Body of pancreas (tissue), 4 donors: ENCODE measurements around the gene IFT122.

Experiments used
- POLR2A ChIP-seq, 3 donors: fragments of 450-650 bp; IDR thresholded peaks; one replicate each; pipeline ENCODE4 v1.6.1; 2016; ENCODE audit warnings: antibody characterized with exemption in 3 of 3, mild to moderate bottlenecking in 2 of 3
- TF ChIP-seq, protein P1 (sequence below), 7 experiments: fragments of 450-650 bp in 4 of 7; fragments of 200-600 bp in 3 of 7; sonication (generic) in 3 of 7; IDR thresholded peaks; one replicate each; pipeline ENCODE4 v1.5.1; 2016 to 2019; ENCODE audit warnings: antibody characterized with exemption in 7 of 7

- TF ChIP-seq, protein P1, sequence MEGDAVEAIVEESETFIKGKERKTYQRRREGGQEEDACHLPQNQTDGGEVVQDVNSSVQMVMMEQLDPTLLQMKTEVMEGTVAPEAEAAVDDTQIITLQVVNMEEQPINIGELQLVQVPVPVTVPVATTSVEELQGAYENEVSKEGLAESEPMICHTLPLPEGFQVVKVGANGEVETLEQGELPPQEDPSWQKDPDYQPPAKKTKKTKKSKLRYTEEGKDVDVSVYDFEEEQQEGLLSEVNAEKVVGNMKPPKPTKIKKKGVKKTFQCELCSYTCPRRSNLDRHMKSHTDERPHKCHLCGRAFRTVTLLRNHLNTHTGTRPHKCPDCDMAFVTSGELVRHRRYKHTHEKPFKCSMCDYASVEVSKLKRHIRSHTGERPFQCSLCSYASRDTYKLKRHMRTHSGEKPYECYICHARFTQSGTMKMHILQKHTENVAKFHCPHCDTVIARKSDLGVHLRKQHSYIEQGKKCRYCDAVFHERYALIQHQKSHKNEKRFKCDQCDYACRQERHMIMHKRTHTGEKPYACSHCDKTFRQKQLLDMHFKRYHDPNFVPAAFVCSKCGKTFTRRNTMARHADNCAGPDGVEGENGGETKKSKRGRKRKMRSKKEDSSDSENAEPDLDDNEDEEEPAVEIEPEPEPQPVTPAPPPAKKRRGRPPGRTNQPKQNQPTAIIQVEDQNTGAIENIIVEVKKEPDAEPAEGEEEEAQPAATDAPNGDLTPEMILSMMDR (IDR thresholded peaks at IDR 0.05), result no peak
- TF ChIP-seq POLR2A (IDR thresholded peaks at IDR 0.05), result no peak
These were observed 90.8 kb downstream of the IFT122 start for GRCh38 chr3:129530821-129531220.
